Measurements from ENCODE around the gene INPP4A.

Gene INPP4A

GRCh38 chr2:98582523-98582922, 137.9 kb downstream of the INPP4A start:
- no peak for TF ChIP-seq ZNF565 (CRISPR knock-in tag; conservative IDR thresholded peaks at IDR 0.05; ENCODE audit: low read depth)
- TF ChIP-seq ZFP30 (CRISPR knock-in tag; IDR thresholded peaks at IDR 0.05) = no peak
- no peak for TF ChIP-seq OSR1 (CRISPR knock-in tag; IDR thresholded peaks at IDR 0.05)
- TF ChIP-seq SNAI2 (CRISPR knock-in tag; IDR thresholded peaks at IDR 0.05) = no peak
- no peak for TF ChIP-seq ZNF8 (CRISPR knock-in tag; IDR thresholded peaks at IDR 0.05)
- TF ChIP-seq CSRNP3 (CRISPR knock-in tag; IDR thresholded peaks at IDR 0.05) = no peak
- no peak for TF ChIP-seq ZFP3 (CRISPR knock-in tag; IDR thresholded peaks at IDR 0.05)
- TF ChIP-seq PATZ1 (CRISPR knock-in tag; IDR thresholded peaks at IDR 0.05; ENCODE audit: borderline replicate concordance) = no peak
- TF ChIP-seq CREB5 (CRISPR knock-in tag; IDR thresholded peaks at IDR 0.05; ENCODE audit: low read depth) = no peak
- no peak for TF ChIP-seq TCF4 (CRISPR knock-in tag; IDR thresholded peaks at IDR 0.05; ENCODE audit: borderline replicate concordance)
- no peak for TF ChIP-seq ZC3H10 (CRISPR knock-in tag; IDR thresholded peaks at IDR 0.05)
- no peak for TF ChIP-seq ISL1 (CRISPR knock-in tag; IDR thresholded peaks at IDR 0.05)
- no peak for TF ChIP-seq BACH2 (CRISPR knock-in tag; IDR thresholded peaks at IDR 0.05; ENCODE audit: borderline replicate concordance)
- no peak for TF ChIP-seq PPARA (CRISPR knock-in tag; IDR thresholded peaks at IDR 0.05; ENCODE audit: borderline replicate concordance)
- TF ChIP-seq GLIS3 (CRISPR knock-in tag; IDR thresholded peaks at IDR 0.05) = no peak
- no peak for TF ChIP-seq RARB (CRISPR knock-in tag; IDR thresholded peaks at IDR 0.05)
- no peak for TF ChIP-seq ZNF70 (CRISPR knock-in tag; IDR thresholded peaks at IDR 0.05)
- no peak for ATAC-seq

- ATAC-seq = no peak
- no peak for TF ChIP-seq SNAI2 (CRISPR knock-in tag; IDR thresholded peaks at IDR 0.05)
- TF ChIP-seq PATZ1 (CRISPR knock-in tag; IDR thresholded peaks at IDR 0.05; ENCODE audit: borderline replicate concordance) = no peak
- TF ChIP-seq GLIS3 (CRISPR knock-in tag; IDR thresholded peaks at IDR 0.05) = no peak
- TF ChIP-seq ARNTL (CRISPR knock-in tag; IDR thresholded peaks at IDR 0.05; ENCODE audit: borderline replicate concordance, low read depth) = no peak
- TF ChIP-seq ISL1 (CRISPR knock-in tag; IDR thresholded peaks at IDR 0.05) = no peak
- TF ChIP-seq ZNF8 (CRISPR knock-in tag; IDR thresholded peaks at IDR 0.05) = no peak
- no peak for TF ChIP-seq PPARA (CRISPR knock-in tag; IDR thresholded peaks at IDR 0.05; ENCODE audit: borderline replicate concordance)
- no peak for TF ChIP-seq CSRNP3 (CRISPR knock-in tag; IDR thresholded peaks at IDR 0.05)
- TF ChIP-seq BACH2 (CRISPR knock-in tag; IDR thresholded peaks at IDR 0.05; ENCODE audit: borderline replicate concordance) = no peak
- TF ChIP-seq TSHZ2 (CRISPR knock-in tag; IDR thresholded peaks at IDR 0.05) = no peak
- TF ChIP-seq POU6F1 (CRISPR knock-in tag; IDR thresholded peaks at IDR 0.05; ENCODE audit: borderline replicate concordance, low read depth) = no peak
- no peak for TF ChIP-seq CREB5 (CRISPR knock-in tag; IDR thresholded peaks at IDR 0.05; ENCODE audit: low read depth)
- no peak for TF ChIP-seq TOX (CRISPR knock-in tag; IDR thresholded peaks at IDR 0.05; ENCODE audit: borderline replicate concordance)
- no peak for TF ChIP-seq CSDC2 (CRISPR knock-in tag; IDR thresholded peaks at IDR 0.05)
- no peak for TF ChIP-seq ZFP3 (CRISPR knock-in tag; IDR thresholded peaks at IDR 0.05)
- TF ChIP-seq ZNF70 (CRISPR knock-in tag; IDR thresholded peaks at IDR 0.05) = no peak
- TF ChIP-seq ZNF565 (CRISPR knock-in tag; conservative IDR thresholded peaks at IDR 0.05; ENCODE audit: low read depth) = no peak
- TF ChIP-seq ESRRG (CRISPR knock-in tag; IDR thresholded peaks at IDR 0.05) = no peak
Observed at GRCh38 chr2:98583276-98583675, 138.6 kb downstream of the INPP4A start.

Data from SK-N-SH treated with all-trans-retinoic acid at 6 μM for 48 hours (cell line).